NB4 (cell line): ENCODE data around the gene TFF1.

Experiments
- CTCF ChIP-seq: IDR thresholded peaks from one replicate; pipeline ENCODE4 v1.5.1; 2012; ENCODE audit warnings: low read depth, low read length
- MAX ChIP-seq: IDR thresholded peaks from 2 replicates; pipeline ENCODE4 v1.6.1; 2011; ENCODE audit warnings: low read depth, low read length
- POLR2A ChIP-seq: IDR thresholded peaks from 2 replicates; pipeline ENCODE4 v1.6.1; 2011; ENCODE audit warnings: mild to moderate bottlenecking; ENCODE audit not compliant: insufficient read length; ENCODE audit errors: extremely low read depth

GRCh38 chr21:42412636-42412933, 46.2 kb upstream of the TFF1 start:
- TF ChIP-seq POLR2A (no peak), CTCF (no peak), MAX (no peak)
